A204.1 (cell line): ENCODE data around the gene GPR39.
"Not testable (repeated sequence)": the region's sequence is repeated elsewhere in the genome, so short reads cannot be mapped to it uniquely, and the experiment has no call there.

Experiments used
- FAIRE-seq: peaks from 2 replicates; lab custom pipeline; 2012; peaks lifted over from hg19 to GRCh38; lab: Jason Lieb, UNC

GPR39 gene

DNA sequence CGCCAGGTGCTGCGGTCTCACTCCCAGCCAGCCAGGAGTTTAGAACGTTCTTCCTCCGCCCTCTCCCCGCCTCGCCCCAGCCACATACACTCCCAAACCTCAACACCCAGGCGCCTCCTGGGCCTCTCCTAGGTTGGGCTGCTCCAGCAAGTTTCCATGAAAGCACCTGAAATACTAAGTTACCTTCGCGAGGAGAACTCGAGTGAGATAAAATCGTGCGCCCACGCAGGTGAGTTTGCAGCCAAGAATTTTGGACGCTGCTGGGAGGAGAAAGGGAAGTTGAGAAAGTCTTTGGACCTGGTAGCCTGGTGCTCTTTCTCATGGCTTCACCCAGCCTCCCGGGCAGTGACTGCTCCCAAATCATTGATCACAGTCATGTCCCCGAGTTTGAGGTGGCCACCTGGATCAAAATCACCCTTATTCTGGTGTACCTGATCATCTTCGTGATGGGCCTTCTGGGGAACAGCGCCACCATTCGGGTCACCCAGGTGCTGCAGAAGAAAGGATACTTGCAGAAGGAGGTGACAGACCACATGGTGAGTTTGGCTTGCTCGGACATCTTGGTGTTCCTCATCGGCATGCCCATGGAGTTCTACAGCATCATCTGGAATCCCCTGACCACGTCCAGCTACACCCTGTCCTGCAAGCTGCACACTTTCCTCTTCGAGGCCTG lies at the start of gene GPR39:
GPR39 (plus strand) TSS at position 83 of the 673 bp plus-strand sequence.
- FAIRE-seq, result no peak

DNA sequence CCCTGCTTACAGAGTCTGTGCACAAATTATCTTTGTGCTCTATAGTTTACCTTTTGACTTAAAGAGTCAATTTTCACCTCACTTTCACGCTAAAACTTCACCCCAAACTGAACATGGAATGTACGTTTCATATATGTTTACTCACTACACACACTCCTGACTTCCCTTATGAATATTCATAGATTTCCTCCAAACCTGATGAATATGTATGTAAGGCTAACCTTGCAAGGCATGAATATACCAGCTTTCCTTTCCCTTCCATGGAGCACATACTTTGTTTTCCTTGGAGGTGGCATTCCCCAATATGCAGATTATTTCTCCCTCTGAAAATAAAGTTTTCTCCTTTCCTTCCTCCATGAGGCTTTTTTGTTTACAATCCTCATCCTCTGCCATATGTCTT lies 48.4 kb upstream of the GPR39 start:
- FAIRE-seq, result no peak

DNA sequence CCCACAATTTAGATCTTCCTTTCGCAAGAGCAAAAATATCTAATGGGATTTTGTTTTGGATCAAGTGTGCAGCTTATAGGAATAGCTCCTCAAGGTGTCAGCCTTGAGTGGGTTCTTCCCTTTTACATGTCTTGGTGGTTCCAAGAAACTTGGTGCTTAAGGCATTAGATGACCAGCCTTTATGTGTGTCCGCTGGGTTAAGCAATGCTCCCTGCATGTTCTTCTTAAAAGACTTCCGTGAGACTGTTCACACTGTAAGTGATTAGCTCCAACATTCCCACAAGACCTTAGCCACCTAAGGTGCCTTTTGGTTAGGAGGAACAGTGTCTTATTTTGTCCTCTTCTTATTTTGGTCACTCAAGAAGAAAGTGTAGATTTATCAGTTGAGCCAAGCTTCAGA lies 44.3 kb upstream of the GPR39 start:
- FAIRE-seq, result no peak

DNA sequence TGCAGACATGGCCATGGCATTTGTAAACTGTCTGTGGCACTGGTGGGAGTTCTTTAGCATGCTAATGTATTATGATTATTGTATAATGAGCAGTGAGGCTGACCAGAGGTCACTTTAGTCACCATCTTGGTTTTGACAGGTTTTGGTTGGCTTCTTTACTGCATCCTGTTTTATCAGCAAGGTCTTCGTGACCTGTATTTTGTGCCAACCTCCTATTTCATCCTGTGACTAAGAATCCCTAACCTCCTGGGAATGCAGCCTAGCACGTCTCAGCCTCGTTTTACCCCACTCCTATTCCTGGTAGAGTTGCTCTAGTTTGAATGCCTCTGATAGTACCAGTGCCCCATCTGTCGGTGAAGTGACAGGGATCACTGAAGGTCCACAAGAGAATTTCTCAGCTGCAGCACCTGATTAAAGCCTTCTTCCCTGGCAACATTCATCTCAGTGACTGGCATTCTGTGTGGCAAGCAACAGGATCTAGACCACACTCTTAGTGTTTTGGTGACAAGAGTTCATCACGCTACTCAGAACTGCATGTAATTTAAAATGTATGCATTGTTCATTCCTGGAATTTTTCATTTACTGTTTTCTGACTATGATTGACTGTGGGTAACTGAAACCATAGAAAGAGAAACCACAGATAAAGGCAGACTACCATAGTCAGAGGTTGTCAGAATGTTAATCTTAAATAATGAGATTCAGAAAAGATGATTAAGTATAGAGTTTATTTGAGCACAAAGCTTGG lies 43.0 kb upstream of the GPR39 start:
- no peak for FAIRE-seq

DNA sequence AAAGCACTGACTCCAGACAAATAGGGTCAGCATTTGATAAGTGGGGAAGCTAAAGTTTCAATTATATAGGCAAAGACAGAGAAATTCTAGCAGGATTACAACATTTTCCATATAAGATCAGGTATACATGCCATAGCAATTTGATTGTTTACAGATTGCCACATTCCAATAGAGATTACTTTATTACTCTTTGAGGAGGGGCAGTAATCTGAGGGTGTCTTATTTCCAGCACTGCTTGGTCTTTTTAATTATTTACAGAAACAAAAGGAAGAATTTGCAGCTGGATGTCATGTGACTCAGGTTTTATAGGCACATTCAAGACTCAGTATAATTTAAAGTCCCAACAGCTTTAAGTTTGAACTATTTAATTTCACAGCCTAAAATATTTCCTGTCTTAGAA lies 42.5 kb upstream of the GPR39 start:
- FAIRE-seq, result no peak

DNA sequence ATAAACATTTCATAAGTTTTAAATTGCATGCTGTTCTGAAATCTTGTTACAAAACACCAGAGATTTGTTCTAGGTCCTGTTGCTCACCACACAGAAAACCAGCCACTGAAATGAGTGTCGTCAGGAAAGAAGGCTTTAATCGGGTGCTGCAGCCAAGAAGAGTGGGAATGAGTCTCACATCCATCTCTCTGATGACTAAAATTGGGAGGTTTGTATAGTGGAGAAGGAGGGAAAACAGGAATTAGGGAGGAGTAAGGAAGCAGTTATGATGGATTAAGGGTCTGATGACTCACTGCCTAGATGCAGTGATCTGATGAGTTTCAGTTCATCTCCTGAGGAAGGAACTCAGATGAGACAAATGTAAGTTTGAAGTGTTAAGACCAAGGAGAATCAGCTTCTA lies 42.1 kb upstream of the GPR39 start:
- no peak for FAIRE-seq

DNA sequence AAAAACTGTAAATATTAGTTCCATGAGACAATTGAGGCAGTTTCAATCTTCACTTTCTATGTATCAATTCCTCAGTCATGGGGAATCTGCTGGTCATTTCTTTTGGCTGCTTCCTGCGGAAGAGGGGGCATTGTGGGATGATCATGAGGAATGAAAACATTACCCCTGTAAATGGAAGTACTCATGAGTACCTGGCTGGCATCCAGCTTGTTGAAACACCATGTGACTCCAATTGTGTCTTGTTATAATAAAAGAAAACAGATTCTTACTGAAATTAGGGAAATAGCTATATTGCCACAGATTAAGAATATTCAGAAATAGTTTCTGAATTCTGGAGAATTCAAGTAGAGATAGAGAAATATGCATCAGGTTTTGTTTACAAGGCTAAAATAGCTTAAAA lies 41.6 kb upstream of the GPR39 start:
- no peak for FAIRE-seq

DNA sequence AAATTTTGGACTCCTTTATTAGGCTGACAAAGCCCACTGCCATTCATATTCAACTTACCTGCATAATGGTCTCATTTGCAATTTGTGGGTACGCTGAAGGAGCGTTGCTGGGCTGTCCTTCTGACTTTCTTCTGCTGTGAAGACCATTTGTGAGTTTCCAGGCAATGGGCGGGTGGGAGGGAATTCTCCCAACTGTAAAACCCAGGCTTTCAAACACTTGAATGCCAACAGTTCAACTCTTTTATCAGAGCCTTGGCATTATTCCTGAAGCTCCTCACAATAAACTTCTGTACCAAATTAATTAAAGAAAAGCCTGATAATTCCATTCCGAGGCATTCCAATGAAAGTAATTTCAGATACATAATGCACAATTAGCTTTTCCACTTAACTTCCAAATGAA lies 35.2 kb upstream of the GPR39 start:
- no peak for FAIRE-seq

DNA sequence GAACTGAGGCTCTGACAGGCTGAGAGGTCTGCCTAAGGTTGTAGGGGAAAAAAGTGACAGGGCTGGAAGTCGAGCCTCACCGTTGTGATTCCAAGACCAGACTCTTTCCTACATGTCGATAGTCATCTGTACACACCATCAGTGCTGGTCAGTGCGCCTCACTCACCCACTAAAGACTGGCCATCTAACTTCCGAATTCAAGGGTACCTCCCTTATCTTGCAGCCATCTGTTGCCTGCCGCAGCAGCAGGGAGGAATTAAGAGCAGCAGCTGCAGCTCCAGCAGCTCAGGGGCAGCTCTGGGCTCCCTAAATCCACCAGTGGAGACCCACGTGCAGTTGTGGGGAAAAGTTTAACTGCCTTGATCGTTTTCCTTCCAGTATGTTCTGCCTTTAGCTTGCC lies 32.6 kb upstream of the GPR39 start:
- no peak for FAIRE-seq

DNA sequence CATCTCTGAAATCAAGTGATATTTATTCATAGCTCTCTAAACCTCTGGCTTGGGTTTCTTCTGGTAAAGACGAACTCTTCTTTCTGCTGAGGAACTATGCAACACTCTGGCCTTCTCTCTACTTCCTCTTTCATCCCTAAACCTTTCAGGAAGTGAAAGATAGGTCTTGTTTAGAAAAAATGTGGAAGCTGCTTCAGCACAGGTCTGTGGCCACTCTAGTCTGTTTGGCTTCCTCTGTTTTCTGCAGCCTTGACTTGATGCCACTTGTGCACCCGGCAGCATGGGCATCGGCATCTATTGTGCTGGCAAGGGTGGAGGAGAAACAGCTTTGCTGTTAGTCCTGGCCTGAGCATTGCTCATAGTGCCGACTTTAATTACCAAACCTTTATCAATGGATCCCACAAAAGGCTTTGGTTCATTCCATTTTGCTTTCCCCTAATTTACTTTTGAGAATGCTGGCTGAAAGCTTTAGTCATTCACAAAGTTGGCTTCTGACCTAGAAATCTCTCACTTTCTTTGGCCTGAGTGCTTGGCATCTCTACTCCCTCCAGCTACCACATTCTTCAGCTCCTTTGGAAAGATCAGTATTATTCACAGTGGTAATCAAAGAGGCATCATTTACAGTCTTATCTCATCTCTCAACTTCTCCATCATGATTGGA lies 32.0 kb upstream of the GPR39 start:
- no peak for FAIRE-seq

DNA sequence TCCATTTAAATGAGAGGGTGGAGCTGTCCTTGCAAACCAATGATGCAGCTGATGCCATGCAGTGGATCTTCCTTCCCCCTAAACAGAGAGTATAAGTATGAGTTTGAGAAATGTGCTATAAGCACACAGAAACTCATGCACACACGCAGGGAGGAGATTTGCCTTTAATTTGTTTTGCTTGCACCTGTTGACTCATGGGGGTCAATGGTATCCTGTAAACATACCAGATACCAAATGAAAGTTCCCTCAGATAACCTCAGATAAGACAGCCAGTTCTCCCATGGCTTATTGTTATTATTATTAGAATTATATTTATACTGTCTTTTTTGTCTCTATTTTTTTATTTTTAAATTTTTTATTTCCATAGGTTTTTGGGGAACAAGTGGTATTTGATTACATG lies 29.5 kb upstream of the GPR39 start:
- no peak for FAIRE-seq

DNA sequence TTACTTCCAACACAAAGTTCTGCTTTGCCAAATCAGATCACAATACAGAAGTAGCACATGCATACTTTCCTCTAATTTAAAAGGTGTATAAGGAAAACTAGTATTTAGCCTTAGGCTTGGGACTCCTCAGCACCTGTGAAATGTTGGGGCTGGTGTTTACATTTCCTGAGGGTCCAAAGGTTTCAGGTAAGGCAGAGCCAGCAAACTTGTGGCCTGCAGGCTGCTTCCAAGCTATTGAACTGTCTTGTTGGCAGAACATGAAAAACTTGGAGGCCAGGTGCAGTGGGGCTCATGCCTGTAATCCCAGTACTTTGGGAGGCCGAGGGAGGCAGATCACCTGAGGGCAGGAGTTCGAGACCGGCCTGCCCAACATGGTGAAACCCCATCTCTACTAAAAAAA lies 26.5 kb upstream of the GPR39 start:
- no peak for FAIRE-seq

DNA sequence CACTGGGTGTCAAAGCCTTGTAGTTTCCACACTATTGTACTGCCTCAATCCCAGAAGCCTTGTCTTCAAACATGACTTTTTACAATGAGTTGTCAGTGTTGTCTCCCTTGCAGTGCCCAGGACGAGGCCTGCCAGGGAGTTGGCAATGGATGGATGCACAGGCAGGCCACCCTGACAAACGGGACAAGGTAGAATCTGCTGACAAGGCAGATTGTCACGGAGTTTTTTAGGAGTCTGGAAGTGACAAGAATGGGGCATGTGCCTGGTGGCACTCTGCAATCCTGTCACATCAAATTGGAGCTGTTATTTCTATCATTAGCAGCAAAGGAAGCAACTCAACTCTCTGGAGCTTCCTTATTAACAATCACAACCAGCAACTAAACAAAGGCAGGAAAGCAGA lies 25.2 kb upstream of the GPR39 start:
- FAIRE-seq, result no peak

DNA sequence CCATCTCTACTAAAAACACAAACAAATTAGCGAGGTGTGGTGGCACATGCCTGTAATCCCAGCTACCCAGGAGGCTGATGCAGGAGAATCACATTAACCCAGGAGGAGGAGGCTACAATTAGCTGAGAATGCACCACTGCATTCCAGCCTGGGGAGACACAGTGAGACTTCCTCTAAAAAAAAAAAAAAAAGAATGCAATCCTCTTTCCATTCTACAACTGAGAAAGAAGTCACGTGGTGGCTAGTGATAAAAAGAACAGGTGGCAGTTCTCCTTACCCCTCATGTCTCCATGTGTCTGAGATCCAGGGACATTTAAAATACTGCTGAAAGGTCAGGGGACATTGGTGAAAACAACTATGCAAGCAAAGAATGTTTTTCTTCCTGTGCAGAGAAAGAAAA lies 24.4 kb upstream of the GPR39 start:
- FAIRE-seq, result no peak

DNA sequence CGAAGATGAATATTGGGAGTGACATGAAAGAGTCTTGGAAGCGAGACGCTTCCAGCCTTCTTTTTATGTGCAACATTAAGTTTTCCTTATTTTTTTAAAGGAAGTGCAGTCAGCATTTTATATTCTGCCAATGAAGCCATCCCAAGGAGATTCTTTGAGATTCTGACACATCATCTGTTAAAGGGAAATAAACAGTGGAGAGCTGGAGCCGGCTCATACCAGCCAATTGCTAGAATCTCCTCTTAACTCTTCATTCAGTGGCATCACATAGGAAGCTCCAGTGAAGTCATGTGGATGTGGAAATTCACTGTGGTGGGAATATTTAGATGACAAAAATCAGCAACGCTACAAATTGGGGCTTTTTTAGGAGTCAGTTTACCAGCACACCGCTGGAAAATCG lies 23.7 kb upstream of the GPR39 start:
- no peak for FAIRE-seq

DNA sequence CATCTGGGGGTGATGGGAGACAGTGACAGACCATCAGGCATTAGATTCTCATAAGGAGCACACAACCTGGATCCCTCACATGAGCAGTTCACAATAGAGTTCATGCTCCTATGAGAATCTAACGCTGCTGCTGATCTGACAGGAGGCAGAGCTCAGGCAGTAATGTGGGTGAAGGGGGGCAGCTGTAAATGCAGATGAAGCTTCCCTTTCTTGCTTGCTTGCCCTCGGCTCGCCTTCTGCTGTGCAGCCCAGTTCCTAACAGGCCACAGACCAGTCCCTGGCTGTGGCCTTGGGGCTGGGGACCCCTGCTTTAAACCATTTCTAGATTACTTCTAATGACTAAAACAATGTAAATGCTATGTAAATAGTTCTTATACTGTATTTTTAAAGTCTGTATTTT lies 19.6 kb upstream of the GPR39 start:
- not testable (repeated sequence) for FAIRE-seq

DNA sequence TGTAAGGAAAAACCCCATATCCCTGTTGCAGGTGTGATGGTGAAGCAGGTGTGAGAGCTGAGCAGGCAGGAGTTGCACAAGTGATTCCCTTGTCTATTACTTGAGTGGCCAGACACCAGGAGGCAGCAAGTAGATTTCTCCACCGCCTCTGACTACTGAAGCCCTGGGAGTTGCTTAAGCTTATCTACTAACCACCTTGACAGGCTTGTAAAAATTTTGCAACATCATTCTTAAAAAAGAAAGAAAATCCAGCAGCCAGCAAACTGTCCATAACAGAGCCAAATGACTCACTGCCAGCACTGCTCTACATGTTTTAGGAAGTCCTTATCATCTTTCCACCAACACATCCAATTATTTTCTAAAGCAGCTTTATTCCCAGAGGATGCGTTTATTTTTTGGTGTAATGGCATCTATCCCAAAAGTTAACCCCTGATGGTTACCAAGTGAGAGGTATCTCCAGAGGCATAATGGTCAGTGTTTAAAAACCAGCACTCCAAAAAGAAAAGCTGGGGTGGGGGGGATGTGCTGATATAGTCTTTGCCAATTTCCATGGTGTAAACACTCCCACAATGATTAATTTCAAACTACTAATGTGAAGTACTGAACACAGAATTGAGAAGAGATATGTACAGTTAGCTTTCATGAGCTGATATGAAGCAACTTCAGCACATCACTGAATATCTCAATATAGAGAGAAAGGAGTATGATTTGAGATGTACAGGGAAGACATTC lies 16.3 kb upstream of the GPR39 start:
- no peak for FAIRE-seq

DNA sequence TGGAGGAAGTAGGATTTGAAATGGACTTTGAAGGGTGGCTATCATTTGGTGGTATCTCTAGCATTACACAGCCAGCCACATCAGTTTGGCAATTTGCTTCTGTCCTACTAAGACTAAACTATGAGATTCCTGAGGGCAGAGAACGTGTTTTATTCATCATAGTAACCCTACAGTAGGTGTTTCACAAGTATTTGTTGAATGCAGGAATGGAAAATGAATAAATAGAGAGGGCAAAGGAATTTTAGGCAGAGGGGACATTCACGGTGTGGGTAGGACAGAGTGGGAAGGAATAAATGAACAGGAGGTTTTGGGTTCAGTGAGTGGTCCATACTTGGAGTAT lies 15.7 kb upstream of the GPR39 start:
- no peak for FAIRE-seq

DNA sequence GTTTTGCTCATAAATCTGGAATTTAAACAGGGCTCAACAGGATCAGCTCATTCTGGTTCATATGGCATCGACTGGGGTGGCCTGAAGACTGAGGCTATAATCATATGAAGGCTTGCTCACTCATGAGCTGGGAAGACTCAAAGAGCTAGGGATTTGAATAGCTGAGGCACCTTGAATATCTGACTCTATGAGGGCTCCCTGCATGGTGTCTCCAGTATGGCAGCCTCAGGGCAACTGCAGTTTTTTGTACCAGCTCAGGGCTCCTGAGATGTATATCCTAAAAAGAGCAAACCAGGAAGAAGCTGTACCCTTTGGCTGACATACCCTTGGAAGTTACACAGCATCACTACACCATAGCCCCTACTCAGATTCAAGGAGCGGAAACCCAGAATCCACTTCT lies 15.3 kb upstream of the GPR39 start:
- no peak for FAIRE-seq

DNA sequence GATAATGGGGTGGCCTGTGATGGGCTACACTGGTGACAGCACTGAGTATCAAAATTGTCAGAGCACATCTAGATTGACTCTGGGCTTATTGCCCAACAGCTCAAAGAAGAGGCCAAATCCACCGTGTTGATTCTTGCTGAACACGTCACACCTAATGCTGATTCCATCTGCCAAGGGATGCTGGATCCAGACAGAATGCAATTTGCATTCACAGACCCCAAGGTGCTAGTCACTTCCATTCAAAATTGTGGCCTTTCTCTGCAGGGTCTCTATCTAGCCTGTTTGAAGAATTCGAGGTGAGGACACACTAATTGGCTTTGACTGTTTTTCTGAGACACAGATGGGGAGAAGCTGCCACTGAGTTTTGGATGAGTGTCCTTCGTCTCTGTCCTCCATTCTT lies 13.5 kb upstream of the GPR39 start:
- no peak for FAIRE-seq

DNA sequence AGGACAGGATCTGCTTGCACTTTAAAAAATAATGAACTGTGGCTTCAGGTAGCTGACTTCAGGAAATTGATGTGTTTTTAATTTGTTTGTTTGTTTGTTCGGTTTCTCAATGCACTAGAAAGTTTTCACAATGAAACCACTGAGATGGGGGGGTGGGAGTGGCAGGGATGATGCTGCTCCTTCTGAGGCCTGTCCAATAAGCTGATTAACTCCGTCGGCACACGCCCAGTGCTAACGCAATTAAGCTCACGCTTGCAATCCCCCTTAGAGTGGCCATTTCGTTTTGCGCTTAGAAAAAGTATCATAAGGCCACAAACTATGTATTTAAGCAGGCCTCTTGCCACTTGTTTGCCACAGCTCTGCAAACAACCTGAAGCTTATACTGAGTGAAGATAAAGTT lies 12.5 kb upstream of the GPR39 start:
- no peak for FAIRE-seq

DNA sequence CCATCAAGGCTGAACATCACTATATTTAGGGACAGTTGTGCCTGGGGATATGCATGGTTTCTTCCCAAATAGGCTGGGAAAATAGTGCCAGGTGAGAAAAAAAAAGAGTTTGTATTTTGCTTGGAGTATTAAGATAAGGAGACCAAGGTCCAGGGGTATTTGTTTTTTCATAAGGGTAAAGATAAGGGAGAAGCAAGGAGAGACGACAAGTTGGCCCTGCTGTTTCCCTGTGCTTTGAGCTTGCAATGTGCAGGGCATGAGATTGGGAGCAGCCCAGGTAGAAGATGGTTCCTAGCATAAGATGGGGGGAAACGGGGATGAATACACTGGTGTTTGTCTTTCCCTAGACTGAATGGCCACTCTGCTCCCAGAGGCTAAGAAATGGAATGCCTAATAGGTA lies 8.8 kb upstream of the GPR39 start:
- no peak for FAIRE-seq

DNA sequence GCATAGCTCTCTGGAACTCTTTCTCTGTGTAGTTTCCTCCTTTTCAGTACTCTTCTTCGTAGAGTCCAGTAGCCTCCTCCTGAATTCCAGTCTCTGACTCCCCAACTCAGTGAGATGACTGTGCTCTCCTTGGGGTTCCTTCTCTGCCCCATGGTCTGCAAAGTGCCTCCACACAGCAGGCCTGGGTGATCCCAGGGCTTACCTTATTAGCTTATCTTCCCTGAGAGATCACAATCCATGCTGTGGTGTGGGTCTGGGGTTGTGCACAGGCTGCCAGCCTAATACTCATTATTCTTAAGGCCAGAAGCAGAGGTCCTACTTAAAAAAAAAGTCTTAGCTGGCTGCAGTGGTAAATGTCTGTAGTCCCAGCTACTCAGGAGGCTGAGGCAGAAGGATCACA lies 4.6 kb upstream of the GPR39 start:
- no peak for FAIRE-seq
